Testis (tissue), 2 donors: ENCODE measurements around the gene IFIT1.

Experiments
- CTCF ChIP-seq, 3 experiments: fragments of 450-650 bp in 2 of 3; fragments of 200-600 bp in 1 of 3; sonication (generic) in 1 of 3; IDR thresholded peaks; one replicate each; pipeline ENCODE4 v1.5.1; 2016 to 2019; ENCODE audit warnings: antibody characterized with exemption in 3 of 3, mild to moderate bottlenecking in 2 of 3, moderate library complexity in 1 of 3
- POLR2A ChIP-seq: fragments of 450-650 bp; IDR thresholded peaks from one replicate; pipeline ENCODE4 v1.6.1; 2017; ENCODE audit warnings: antibody characterized with exemption, mild to moderate bottlenecking, moderate library complexity

- TF ChIP-seq CTCF (IDR thresholded peaks at IDR 0.05), result no peak
- TF ChIP-seq POLR2A, result no peak
These were observed 39.6 kb downstream of the IFIT1 start for GRCh38 chr10:89431977-89432376.
